OCI-LY1 (cell line): ENCODE results near the gene LSP1.
"Not testable (repeated sequence)": the region's sequence is repeated elsewhere in the genome, so short reads cannot be mapped to it uniquely, and the experiment has no call there.

ENCODE experiments used
- CTCF ChIP-seq: fragments of 200-600 bp; sonication (generic), shearing (Covaris generic); IDR thresholded peaks from 2 replicates; pipeline ENCODE4 v1.5.1; 2017; ENCODE audit warnings: mild to moderate bottlenecking, antibody characterized with exemption, low read length, moderate library complexity, mixed read lengths
- EZH2 ChIP-seq: fragments of 200-600 bp; sonication (generic), shearing (Covaris generic); IDR thresholded peaks from 2 replicates; pipeline ENCODE4 v1.8.0; 2017; ENCODE audit warnings: borderline replicate concordance, mixed run types, mild to moderate bottlenecking, antibody characterized with exemption, low read length, moderate library complexity, mixed read lengths

- not testable (repeated sequence) for TF ChIP-seq CTCF, EZH2
These were observed 48.9 kb upstream of the LSP1 start for GRCh38 chr11:1803835-1804519.
